WTC11 (cell line): ENCODE data around the gene HTR1A. TPM values are rescaled to one million over a fixed set of nuclear protein-coding genes. Genes with fewer than 3 reads are reported as not detected.
A peak's percentile ranks its signal among the peaks of the same experiment; 100 is the strongest.

ENCODE experiments used
- ATAC-seq: fragments of 200-7000 bp; cut with Tn5 transposase; 2 replicates; pipeline ENCODE4 v1.10.0; 2021; ENCODE audit warnings: mild to moderate bottlenecking, moderate library complexity
- CTCF ChIA-PET: fragments of 300-600 bp; sonication (Branson Sonifier 250); formaldehyde crosslinking; loops from one replicate; lab custom pipeline; 2021; ENCODE audit warnings: antibody characterized with exemption; lab: Charles Lee
- POLR2A ChIA-PET: fragments of 350-600 bp; sonication (Branson Sonifier 250); formaldehyde crosslinking; loops from one replicate; lab custom pipeline; 2021; ENCODE audit warnings: antibody characterized with exemption; lab: Charles Lee
- DNase-seq: peaks from one replicate; pipeline ENCODE4 v3.0.0; 2021; ENCODE audit warnings: low spot score
- H3K27ac Mint-ChIP-seq: 2 replicates; pipeline ENCODE4 v1.8.0; 2021; ENCODE audit warnings: mixed read lengths
- H3K27me3 Mint-ChIP-seq: 2 replicates; pipeline ENCODE4 v1.8.0; 2021; ENCODE audit warnings: low read depth, mild to moderate bottlenecking, moderate library complexity, mixed read lengths
- H3K36me3 Mint-ChIP-seq: 2 replicates; pipeline ENCODE4 v1.8.0; 2021; ENCODE audit warnings: mixed read lengths
- H3K4me1 Mint-ChIP-seq: 2 replicates; pipeline ENCODE4 v1.8.0; 2022; ENCODE audit warnings: mixed read lengths
- H3K4me3 Mint-ChIP-seq: 2 replicates; pipeline ENCODE4 v1.8.0; 2021; ENCODE audit warnings: mild to moderate bottlenecking, moderate library complexity, mixed read lengths
- H3K9me3 Mint-ChIP-seq: 2 replicates; pipeline ENCODE4 v1.8.0; 2021; ENCODE audit warnings: mixed read lengths
- AR ChIP-seq: fragments of 250-450 bp; sonication (Bioruptor Pico); IDR thresholded peaks from 2 replicates; pipeline ENCODE4 v1.9.0; 2021; ENCODE audit warnings: mild to moderate bottlenecking
- CTCF ChIP-seq: fragments of 200-600 bp; IDR thresholded peaks from 2 replicates; pipeline ENCODE4 v1.8.0; 2022; ENCODE audit warnings: antibody characterized with exemption
- E2F4 ChIP-seq: sonication (generic); formaldehyde crosslinking; IDR thresholded peaks from 2 replicates; pipeline ENCODE4 v1.8.1; 2022; ENCODE audit warnings: low read depth, mild to moderate bottlenecking, moderate library complexity, missing genetic modification reagents, borderline replicate concordance
- ESRRA ChIP-seq: sonication (generic); formaldehyde crosslinking; IDR thresholded peaks from 2 replicates; pipeline ENCODE4 v1.8.1; 2022; ENCODE audit warnings: mild to moderate bottlenecking, missing genetic modification reagents, borderline replicate concordance
- FOXP1 ChIP-seq: sonication (generic); formaldehyde crosslinking; IDR thresholded peaks from 2 replicates; pipeline ENCODE4 v1.8.0; 2022; ENCODE audit warnings: missing genetic modification reagents, mild to moderate bottlenecking, moderate library complexity, borderline replicate concordance
- HMGA2 ChIP-seq: fragments of 250-450 bp; sonication (Bioruptor Pico); IDR thresholded peaks from 2 replicates; pipeline ENCODE4 v1.4.0; 2021; ENCODE audit warnings: mild to moderate bottlenecking, moderate library complexity
- MAX ChIP-seq: sonication (generic); formaldehyde crosslinking; IDR thresholded peaks from 2 replicates; pipeline ENCODE4 v1.8.0; 2022; ENCODE audit warnings: mild to moderate bottlenecking, missing genetic modification reagents
- MLX ChIP-seq: sonication (generic); formaldehyde crosslinking; IDR thresholded peaks from 2 replicates; pipeline ENCODE4 v1.8.1; 2023; ENCODE audit warnings: mild to moderate bottlenecking, missing genetic modification reagents, moderate library complexity
- OVOL2 ChIP-seq: fragments of 250-450 bp; sonication (Bioruptor Pico); IDR thresholded peaks from 2 replicates; pipeline ENCODE4 v1.9.0; 2021; ENCODE audit warnings: mild to moderate bottlenecking, borderline replicate concordance
- TEAD1 ChIP-seq: sonication (generic); formaldehyde crosslinking; IDR thresholded peaks from 2 replicates; pipeline ENCODE4 v1.8.0; 2022; ENCODE audit warnings: mild to moderate bottlenecking, missing genetic modification reagents
- TEAD4 ChIP-seq: sonication (generic); formaldehyde crosslinking; IDR thresholded peaks from 2 replicates; pipeline ENCODE4 v1.8.0; 2022; ENCODE audit warnings: mild to moderate bottlenecking, missing genetic modification reagents
- USF1 ChIP-seq: sonication (generic); formaldehyde crosslinking; IDR thresholded peaks from 2 replicates; pipeline ENCODE4 v1.8.0; 2022; ENCODE audit warnings: mild to moderate bottlenecking, missing genetic modification reagents
- ZBTB43 ChIP-seq: sonication (generic); formaldehyde crosslinking; IDR thresholded peaks from 2 replicates; pipeline ENCODE4 v1.8.1; 2023; ENCODE audit warnings: mild to moderate bottlenecking, missing genetic modification reagents
- ZNF423 ChIP-seq: fragments of 250-450 bp; sonication (Bioruptor Pico); IDR thresholded peaks from 2 replicates; pipeline ENCODE4 v2.1.2; 2022; ENCODE audit warnings: mild to moderate bottlenecking, moderate library complexity
- total RNA-seq: library from RNA; stranded (reverse); gene quantifications from 3 replicates; pipeline ENCODE4 v1.2.3, GENCODE V29; 2021

Gene HTR1A
- total RNA-seq, 1 experiment from 2014 or later: 0.52 TPM

GRCh38 chr5:63959177-63959982 lies 2.9 kb downstream of the HTR1A start:
- 0 out of 2 replicates have a peak, but pooled peaks cover 3% of the 10 kb centered on the region for H3K9me3 Mint-ChIP-seq
- ChIA-PET CTCF (interaction anchor here (0.9 to 1.4 kb wide), 4 partner anchors 192 to 571 kb away, joined by 3 to 5 read pairs (median 3); no protein-coding TSS in a partner anchor), POLR2A (no interaction called here)
- peak; percentile 89 for DNase-seq
- H3K4me3 Mint-ChIP-seq: peak overlapping the region; percentile 88
- H3K27ac Mint-ChIP-seq: no peak overlapping the region; the same call in 1 of the 2 replicates
- TF ChIP-seq TEAD4 (CRISPR knock-in tag): no peak
- peak; percentile 53; the same call in 1 of the 2 replicates for TF ChIP-seq TEAD1 (CRISPR knock-in tag)
- TF ChIP-seq USF1 (CRISPR knock-in tag): 0 out of 2 replicates have a peak, but pooled peaks have one; percentile 5
- TF ChIP-seq FOXP1 (CRISPR knock-in tag): 0 out of 2 replicates have a peak, but pooled peaks have one; percentile 41
- peak; percentile 57 for TF ChIP-seq ZNF423
- TF ChIP-seq ZBTB43 (CRISPR knock-in tag): 0 out of 2 replicates have a peak, but pooled peaks have one; percentile 50
- TF ChIP-seq AR (CRISPR knock-in tag): no peak
- TF ChIP-seq HMGA2 (CRISPR knock-in tag): no peak
- no peak for TF ChIP-seq E2F4 (CRISPR knock-in tag)
- peak; percentile 49 for TF ChIP-seq MAX (CRISPR knock-in tag)
- TF ChIP-seq CTCF: 0 out of 2 replicates have a peak, but pooled peaks have one; percentile 31
- TF ChIP-seq MLX (CRISPR knock-in tag): no peak
- no peak for TF ChIP-seq OVOL2 (CRISPR knock-in tag)
- TF ChIP-seq, all 79 proteins: peak for 7
- peak; percentile 84 for ATAC-seq
- Mint-ChIP-seq H3K36me3 (peaks cover 2% of the 10 kb centered on the region; the same call in 1 of the 2 replicates), H3K27me3 (peaks cover 37% of the 10 kb centered on the region), H3K4me1 (peaks cover 58% of the 10 kb centered on the region)

- no peak overlapping the region for H3K27ac Mint-ChIP-seq
- TF ChIP-seq TEAD1 (CRISPR knock-in tag) (peak; percentile 48; the same call in 1 of the 2 replicates), ZNF423 (peak; percentile 82), ESRRA (CRISPR knock-in tag) (no peak)
- TF ChIP-seq, all 79 proteins: peak for 2
- CTCF ChIA-PET: interaction anchor here (0.7 to 1.5 kb wide), 5 partner anchors 189 to 570 kb away, joined by 3 read pairs; no protein-coding TSS in a partner anchor
- peaks cover 37% of the 10 kb centered on the region for H3K27me3 Mint-ChIP-seq
- DNase-seq (no peak), ATAC-seq (peak; percentile 3)
- peak overlapping the region; percentile 88 for H3K4me3 Mint-ChIP-seq
- peaks cover 55% of the 10 kb centered on the region for H3K4me1 Mint-ChIP-seq
- POLR2A ChIA-PET: no interaction called here
- 0 out of 2 replicates have a peak, but pooled peaks cover 3% of the 10 kb centered on the region for H3K9me3 Mint-ChIP-seq
- H3K36me3 Mint-ChIP-seq: peaks cover 2% of the 10 kb centered on the region; the same call in 1 of the 2 replicates
Observed at GRCh38 chr5:63958654-63959053, 3.6 kb downstream of the HTR1A start.
